HepG2 (cell line): ENCODE results near the gene TP53TG5. TPM values are rescaled to one million over a fixed set of nuclear protein-coding genes. Genes with fewer than 3 reads are reported as not detected.

Experiments
- ETV6 ChIP-seq: sonication (generic); formaldehyde crosslinking; conservative IDR thresholded peaks from 2 replicates; pipeline ENCODE4 v1.4.0; 2020; ENCODE audit warnings: missing genetic modification reagents
- MYC ChIP-seq: sonication (generic); formaldehyde crosslinking; IDR thresholded peaks from 2 replicates; pipeline ENCODE4 v1.9.0; 2021; ENCODE audit warnings: missing genetic modification reagents, borderline replicate concordance
- NFKBIZ ChIP-seq: IDR thresholded peaks from 2 replicates; pipeline ENCODE4 v1.6.1; 2018; ENCODE audit warnings: missing genetic modification reagents, missing compliant biosample characterization
- NR2C2 ChIP-seq: sonication (generic); formaldehyde crosslinking; IDR thresholded peaks from 2 replicates; pipeline ENCODE4 v1.4.0; 2020; ENCODE audit warnings: missing genetic modification reagents, mild to moderate bottlenecking, moderate library complexity, borderline replicate concordance
- RAD21 ChIP-seq: fragments of 450-650 bp; formaldehyde crosslinking; IDR thresholded peaks from 2 replicates; pipeline ENCODE4 v1.5.0; 2020; ENCODE audit warnings: mild to moderate bottlenecking
- SKIL ChIP-seq: sonication (generic); formaldehyde crosslinking; IDR thresholded peaks from 2 replicates; pipeline ENCODE4 v1.8.0; 2022; ENCODE audit warnings: missing genetic modification reagents, mild to moderate bottlenecking, moderate library complexity, borderline replicate concordance
- SSRP1 ChIP-seq: IDR thresholded peaks from 2 replicates; pipeline ENCODE4 v1.6.1; 2016; ENCODE audit warnings: control low read depth
- XBP1 ChIP-seq: sonication (generic); formaldehyde crosslinking; IDR thresholded peaks from 2 replicates; pipeline ENCODE4 v1.5.0; 2020; ENCODE audit warnings: missing genetic modification reagents
- ZKSCAN1 ChIP-seq: fragments of 150-350 bp; IDR thresholded peaks from 2 replicates; pipeline ENCODE4 v1.6.1; 2014; ENCODE audit warnings: low read length
- ZNF3 ChIP-seq: IDR thresholded peaks from 2 replicates; pipeline ENCODE4 v1.7.0; 2017; ENCODE audit warnings: inconsistent platforms
- polyA plus RNA-seq, 8 experiments: library from polyadenylated mRNA; depleted of rRNA in 3 of 8; stranded (reverse) in 7 of 8; unstranded in 1 of 8; fragments of >200 nt; fragmentation: Illumina TruSeq in 4 of 8; extraction: Trizol in 4 of 8; gene quantifications; 2 replicates each; pipeline versions ENCODE4 v1.2.1 to v1.2.3, GENCODE V29; 2011 to 2016; ENCODE audit warnings: low read depth in 4 of 8, missing spikeins in 1 of 8, mixed read lengths in 1 of 8; ENCODE audit not compliant: insufficient read depth in 1 of 8
- total RNA-seq, 5 experiments: library from RNA; depleted of rRNA; stranded (reverse); fragments of >200 nt; fragmentation: Illumina TruSeq; extraction: Trizol; gene quantifications; 2 replicates each; pipeline ENCODE4 v1.2.3, GENCODE V29; 2016; ENCODE audit warnings: low read depth in 1 of 5
- TF ChIP-seq, protein P1 (sequence below): sonication (generic); formaldehyde crosslinking; IDR thresholded peaks from 2 replicates; pipeline ENCODE4 v1.4.0; 2020; ENCODE audit warnings: mild to moderate bottlenecking, missing genetic modification reagents
- TF ChIP-seq, protein P2 (sequence below): sonication (generic); formaldehyde crosslinking; IDR thresholded peaks from 2 replicates; pipeline ENCODE4 v1.5.0; 2020; ENCODE audit warnings: missing genetic modification reagents
- TF ChIP-seq, protein P3 (sequence below): sonication (generic); formaldehyde crosslinking; IDR thresholded peaks from 2 replicates; pipeline ENCODE4 v1.5.0; 2020; ENCODE audit warnings: missing genetic modification reagents
- TF ChIP-seq, protein P4 (sequence below): sonication (generic); formaldehyde crosslinking; IDR thresholded peaks from 2 replicates; pipeline ENCODE4 v1.4.0; 2020; ENCODE audit warnings: missing genetic modification reagents
- TF ChIP-seq, protein P5 (sequence below): sonication (generic); formaldehyde crosslinking; IDR thresholded peaks from 2 replicates; pipeline ENCODE4 v1.4.0; 2020; ENCODE audit warnings: missing genetic modification reagents

Gene TP53TG5
- total and polyA plus RNA-seq, 2 of the 13 experiments (the other 11 are each of a cell fraction or from before 2014, with no cell fraction given), result 0.11 TPM; not detected in 1

DNA sequence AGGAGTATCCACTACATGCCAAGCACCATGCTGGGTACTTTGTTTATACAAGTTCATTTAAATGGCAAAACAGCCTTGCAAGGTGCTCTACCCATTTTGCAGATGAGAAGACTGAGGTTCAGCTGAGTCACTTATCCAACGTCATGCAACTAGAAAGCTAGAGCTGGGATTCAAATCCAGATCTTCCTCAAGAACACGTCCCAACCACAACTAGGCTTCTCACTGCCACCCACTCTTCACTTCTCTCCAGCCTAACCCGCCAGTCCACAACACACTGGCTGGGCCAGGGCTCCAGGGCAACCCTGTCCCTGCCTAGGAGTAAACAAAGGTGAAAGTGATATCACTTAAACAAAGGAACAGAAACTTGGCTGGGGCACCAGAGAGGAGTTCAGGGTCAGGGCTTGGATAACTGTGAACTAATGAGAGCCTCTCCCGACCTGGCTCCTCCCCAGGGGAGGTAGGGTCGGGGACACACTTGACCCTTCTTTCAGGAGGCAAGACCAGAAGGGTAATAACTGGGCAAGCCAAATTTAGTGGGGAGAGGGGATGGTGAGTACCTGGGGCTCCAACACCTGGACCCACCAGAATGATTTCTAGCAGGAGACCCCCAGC is 37.8 kb downstream of the TP53TG5 start (continued):
- TF ChIP-seq, protein P1, sequence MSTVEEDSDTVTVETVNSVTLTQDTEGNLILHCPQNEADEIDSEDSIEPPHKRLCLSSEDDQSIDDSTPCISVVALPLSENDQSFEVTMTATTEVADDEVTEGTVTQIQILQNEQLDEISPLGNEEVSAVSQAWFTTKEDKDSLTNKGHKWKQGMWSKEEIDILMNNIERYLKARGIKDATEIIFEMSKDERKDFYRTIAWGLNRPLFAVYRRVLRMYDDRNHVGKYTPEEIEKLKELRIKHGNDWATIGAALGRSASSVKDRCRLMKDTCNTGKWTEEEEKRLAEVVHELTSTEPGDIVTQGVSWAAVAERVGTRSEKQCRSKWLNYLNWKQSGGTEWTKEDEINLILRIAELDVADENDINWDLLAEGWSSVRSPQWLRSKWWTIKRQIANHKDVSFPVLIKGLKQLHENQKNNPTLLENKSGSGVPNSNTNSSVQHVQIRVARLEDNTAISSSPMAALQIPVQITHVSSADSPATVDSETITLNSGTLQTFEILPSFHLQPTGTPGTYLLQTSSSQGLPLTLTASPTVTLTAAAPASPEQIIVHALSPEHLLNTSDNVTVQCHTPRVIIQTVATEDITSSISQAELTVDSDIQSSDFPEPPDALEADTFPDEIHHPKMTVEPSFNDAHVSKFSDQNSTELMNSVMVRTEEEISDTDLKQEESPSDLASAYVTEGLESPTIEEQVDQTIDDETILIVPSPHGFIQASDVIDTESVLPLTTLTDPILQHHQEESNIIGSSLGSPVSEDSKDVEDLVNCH (CRISPR knock-in tag), result no peak
- TF ChIP-seq ZKSCAN1 (no peak), SKIL (CRISPR knock-in tag) (peak; percentile 84), XBP1 (no peak), SSRP1 (no peak), NFKBIZ (CRISPR knock-in tag) (peak; percentile 87; the same call in 1 of the 2 replicates), RAD21 (0 out of 2 replicates have a peak, but pooled peaks have one; percentile 10), ZNF3 (peak; percentile 83; the same call in 1 of the 2 replicates), ETV6 (CRISPR knock-in tag) (no peak), MYC (CRISPR knock-in tag) (peak; percentile 35; the same call in 1 of the 2 replicates), NR2C2 (peak; percentile 46; the same call in 1 of the 2 replicates)
- TF ChIP-seq, protein P2, sequence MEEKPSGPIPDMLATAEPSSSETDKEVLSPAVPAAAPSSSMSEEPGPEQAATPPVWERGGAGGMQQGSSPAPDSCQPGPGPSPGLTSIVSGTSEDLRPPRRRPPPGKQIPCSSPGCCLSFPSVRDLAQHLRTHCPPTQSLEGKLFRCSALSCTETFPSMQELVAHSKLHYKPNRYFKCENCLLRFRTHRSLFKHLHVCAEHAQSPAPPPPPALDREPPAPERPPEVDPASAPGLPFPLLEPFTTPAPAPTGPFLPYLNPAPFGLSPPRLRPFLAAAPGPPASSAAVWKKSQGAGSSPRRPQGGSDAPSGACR (CRISPR knock-in tag), result no peak
- TF ChIP-seq, protein P3, sequence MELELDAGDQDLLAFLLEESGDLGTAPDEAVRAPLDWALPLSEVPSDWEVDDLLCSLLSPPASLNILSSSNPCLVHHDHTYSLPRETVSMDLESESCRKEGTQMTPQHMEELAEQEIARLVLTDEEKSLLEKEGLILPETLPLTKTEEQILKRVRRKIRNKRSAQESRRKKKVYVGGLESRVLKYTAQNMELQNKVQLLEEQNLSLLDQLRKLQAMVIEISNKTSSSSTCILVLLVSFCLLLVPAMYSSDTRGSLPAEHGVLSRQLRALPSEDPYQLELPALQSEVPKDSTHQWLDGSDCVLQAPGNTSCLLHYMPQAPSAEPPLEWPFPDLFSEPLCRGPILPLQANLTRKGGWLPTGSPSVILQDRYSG, result no peak
- TF ChIP-seq, protein P4, sequence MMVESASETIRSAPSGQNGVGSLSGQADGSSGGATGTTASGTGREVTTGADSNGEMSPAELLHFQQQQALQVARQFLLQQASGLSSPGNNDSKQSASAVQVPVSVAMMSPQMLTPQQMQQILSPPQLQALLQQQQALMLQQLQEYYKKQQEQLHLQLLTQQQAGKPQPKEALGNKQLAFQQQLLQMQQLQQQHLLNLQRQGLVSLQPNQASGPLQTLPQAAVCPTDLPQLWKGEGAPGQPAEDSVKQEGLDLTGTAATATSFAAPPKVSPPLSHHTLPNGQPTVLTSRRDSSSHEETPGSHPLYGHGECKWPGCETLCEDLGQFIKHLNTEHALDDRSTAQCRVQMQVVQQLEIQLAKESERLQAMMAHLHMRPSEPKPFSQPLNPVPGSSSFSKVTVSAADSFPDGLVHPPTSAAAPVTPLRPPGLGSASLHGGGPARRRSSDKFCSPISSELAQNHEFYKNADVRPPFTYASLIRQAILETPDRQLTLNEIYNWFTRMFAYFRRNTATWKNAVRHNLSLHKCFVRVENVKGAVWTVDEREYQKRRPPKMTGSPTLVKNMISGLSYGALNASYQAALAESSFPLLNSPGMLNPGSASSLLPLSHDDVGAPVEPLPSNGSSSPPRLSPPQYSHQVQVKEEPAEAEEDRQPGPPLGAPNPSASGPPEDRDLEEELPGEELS (CRISPR knock-in tag), result peak; percentile 95
- TF ChIP-seq, protein P5, sequence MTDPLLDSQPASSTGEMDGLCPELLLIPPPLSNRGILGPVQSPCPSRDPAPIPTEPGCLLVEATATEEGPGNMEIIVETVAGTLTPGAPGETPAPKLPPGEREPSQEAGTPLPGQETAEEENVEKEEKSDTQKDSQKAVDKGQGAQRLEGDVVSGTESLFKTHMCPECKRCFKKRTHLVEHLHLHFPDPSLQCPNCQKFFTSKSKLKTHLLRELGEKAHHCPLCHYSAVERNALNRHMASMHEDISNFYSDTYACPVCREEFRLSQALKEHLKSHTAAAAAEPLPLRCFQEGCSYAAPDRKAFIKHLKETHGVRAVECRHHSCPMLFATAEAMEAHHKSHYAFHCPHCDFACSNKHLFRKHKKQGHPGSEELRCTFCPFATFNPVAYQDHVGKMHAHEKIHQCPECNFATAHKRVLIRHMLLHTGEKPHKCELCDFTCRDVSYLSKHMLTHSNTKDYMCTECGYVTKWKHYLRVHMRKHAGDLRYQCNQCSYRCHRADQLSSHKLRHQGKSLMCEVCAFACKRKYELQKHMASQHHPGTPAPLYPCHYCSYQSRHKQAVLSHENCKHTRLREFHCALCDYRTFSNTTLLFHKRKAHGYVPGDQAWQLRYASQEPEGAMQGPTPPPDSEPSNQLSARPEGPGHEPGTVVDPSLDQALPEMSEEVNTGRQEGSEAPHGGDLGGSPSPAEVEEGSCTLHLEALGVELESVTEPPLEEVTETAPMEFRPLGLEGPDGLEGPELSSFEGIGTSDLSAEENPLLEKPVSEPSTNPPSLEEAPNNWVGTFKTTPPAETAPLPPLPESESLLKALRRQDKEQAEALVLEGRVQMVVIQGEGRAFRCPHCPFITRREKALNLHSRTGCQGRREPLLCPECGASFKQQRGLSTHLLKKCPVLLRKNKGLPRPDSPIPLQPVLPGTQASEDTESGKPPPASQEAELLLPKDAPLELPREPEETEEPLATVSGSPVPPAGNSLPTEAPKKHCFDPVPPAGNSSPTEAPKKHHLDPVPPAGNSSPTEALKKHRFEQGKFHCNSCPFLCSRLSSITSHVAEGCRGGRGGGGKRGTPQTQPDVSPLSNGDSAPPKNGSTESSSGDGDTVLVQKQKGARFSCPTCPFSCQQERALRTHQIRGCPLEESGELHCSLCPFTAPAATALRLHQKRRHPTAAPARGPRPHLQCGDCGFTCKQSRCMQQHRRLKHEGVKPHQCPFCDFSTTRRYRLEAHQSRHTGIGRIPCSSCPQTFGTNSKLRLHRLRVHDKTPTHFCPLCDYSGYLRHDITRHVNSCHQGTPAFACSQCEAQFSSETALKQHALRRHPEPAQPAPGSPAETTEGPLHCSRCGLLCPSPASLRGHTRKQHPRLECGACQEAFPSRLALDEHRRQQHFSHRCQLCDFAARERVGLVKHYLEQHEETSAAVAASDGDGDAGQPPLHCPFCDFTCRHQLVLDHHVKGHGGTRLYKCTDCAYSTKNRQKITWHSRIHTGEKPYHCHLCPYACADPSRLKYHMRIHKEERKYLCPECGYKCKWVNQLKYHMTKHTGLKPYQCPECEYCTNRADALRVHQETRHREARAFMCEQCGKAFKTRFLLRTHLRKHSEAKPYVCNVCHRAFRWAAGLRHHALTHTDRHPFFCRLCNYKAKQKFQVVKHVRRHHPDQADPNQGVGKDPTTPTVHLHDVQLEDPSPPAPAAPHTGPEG (CRISPR knock-in tag), result no peak
